CD14-positive monocyte (primary cell): ENCODE measurements around the gene CARD11. TPM values are rescaled to one million over a fixed set of nuclear protein-coding genes. Genes with fewer than 3 reads are reported as not detected.
A peak's percentile ranks its signal among the peaks of the same experiment; 100 is the strongest.

Experiments
- DNase-seq, 3 donors: peaks; one replicate each; pipeline ENCODE4 v3.0.0-alpha.2; 2011 to 2022
- H2AFZ ChIP-seq: 2 replicates; pipeline ENCODE4 v1.6.0; 2012; ENCODE audit warnings: mild to moderate bottlenecking, low read depth, low read length, inconsistent platforms; ENCODE audit not compliant: insufficient read depth, poor library complexity, severe bottlenecking
- H3K27ac ChIP-seq, 2 donors: 1 replicate in 1 of 2; 2 replicates in 1 of 2; pipeline ENCODE4 v1.5.1; 2012 to 2013; ENCODE audit warnings: low read length in 2 of 2, control low read depth in 1 of 2, inconsistent platforms in 1 of 2, low read depth in 1 of 2, mild to moderate bottlenecking in 1 of 2
- H3K27me3 ChIP-seq, 2 donors: one replicate each; pipeline versions ENCODE4 v1.6.0 to v1.6.1; 2011 to 2013; ENCODE audit warnings: low read length in 2 of 2; ENCODE audit not compliant: control insufficient read depth in 2 of 2, insufficient read depth in 2 of 2
- H3K36me3 ChIP-seq, 2 donors: replicated peaks in 1 of 2; 1 replicate in 1 of 2; 2 replicates in 1 of 2; pipeline versions ENCODE4 v1.5.1 to v1.6.1; 2012 to 2013; ENCODE audit warnings: low read length in 2 of 2, control low read depth in 1 of 2, inconsistent platforms in 1 of 2, mild to moderate bottlenecking in 1 of 2; ENCODE audit not compliant: insufficient read depth in 2 of 2, control insufficient read depth in 1 of 2
- H3K4me1 ChIP-seq, 2 donors: 1 replicate in 1 of 2; 2 replicates in 1 of 2; pipeline versions ENCODE4 v1.5.1 to v1.6.1; 2012 to 2013; ENCODE audit warnings: low read length in 2 of 2, control low read depth in 1 of 2, inconsistent platforms in 1 of 2, mild to moderate bottlenecking in 1 of 2, moderate library complexity in 1 of 2; ENCODE audit not compliant: insufficient read depth in 2 of 2, control insufficient read depth in 1 of 2
- H3K4me2 ChIP-seq: replicated peaks from 2 replicates; pipeline ENCODE3; 2012; ENCODE audit warnings: low read length, moderate library complexity, mild to moderate bottlenecking; ENCODE audit not compliant: poor library complexity, severe bottlenecking; ENCODE audit errors: extremely low read depth
- H3K4me3 ChIP-seq, 3 experiments: fragments of 200-600 bp in 1 of 3; sonication (generic) in 1 of 3; replicated peaks in 1 of 3; 1 replicate in 2 of 3; 2 replicates in 1 of 3; pipeline ENCODE4 v1.5.1; 2011 to 2013; ENCODE audit warnings: low read length in 3 of 3, mild to moderate bottlenecking in 3 of 3, control low read depth in 2 of 3, low read depth in 2 of 3, inconsistent platforms in 1 of 3, moderate library complexity in 1 of 3
- H3K79me2 ChIP-seq: 2 replicates; pipeline ENCODE4 v1.6.0; 2012; ENCODE audit warnings: mild to moderate bottlenecking, control low read depth, inconsistent platforms, low read length, moderate library complexity; ENCODE audit not compliant: insufficient read depth
- H3K9ac ChIP-seq: 2 replicates; pipeline ENCODE4 v1.6.0; 2017; ENCODE audit warnings: low read length, mild to moderate bottlenecking; ENCODE audit not compliant: insufficient read depth, poor library complexity, severe bottlenecking
- H3K9me3 ChIP-seq, 2 donors: replicated peaks in 1 of 2; 1 replicate in 1 of 2; 2 replicates in 1 of 2; pipeline versions ENCODE4 v1.5.1 to v1.6.1; 2012 to 2013; ENCODE audit warnings: low read length in 2 of 2, control low read depth in 1 of 2; ENCODE audit not compliant: control insufficient read depth in 1 of 2, insufficient read depth in 1 of 2
- H4K20me1 ChIP-seq: 2 replicates; pipeline ENCODE4 v1.6.0; 2012; ENCODE audit warnings: mild to moderate bottlenecking, low read length, control low read depth, moderate library complexity; ENCODE audit not compliant: insufficient read depth
- H3K27ac Mint-ChIP-seq, 7 donors: one replicate each; pipeline ENCODE4 v1.8.0; 2020; ENCODE audit warnings: mild to moderate bottlenecking in 7 of 7, mixed read lengths in 7 of 7, moderate library complexity in 6 of 7, inconsistent platforms in 2 of 7
- H3K27me3 Mint-ChIP-seq, 3 donors: one replicate each; pipeline ENCODE4 v1.8.0; 2021 to 2022; ENCODE audit warnings: low read depth in 3 of 3, mild to moderate bottlenecking in 3 of 3, mixed read lengths in 3 of 3, moderate library complexity in 3 of 3, inconsistent platforms in 1 of 3
- H3K36me3 Mint-ChIP-seq, 2 donors: one replicate each; pipeline ENCODE4 v1.8.0; 2020; ENCODE audit warnings: mixed read lengths in 2 of 2, inconsistent platforms in 1 of 2, mild to moderate bottlenecking in 1 of 2
- H3K4me1 Mint-ChIP-seq: one replicate; pipeline ENCODE4 v1.8.0; 2020; ENCODE audit warnings: mild to moderate bottlenecking, mixed read lengths
- H3K4me3 Mint-ChIP-seq, 2 donors: one replicate each; pipeline ENCODE4 v1.8.0; 2020; ENCODE audit warnings: mild to moderate bottlenecking in 2 of 2, mixed read lengths in 2 of 2, moderate library complexity in 1 of 2
- H3K9me3 Mint-ChIP-seq, 7 donors: one replicate each; pipeline ENCODE4 v1.8.0; 2020 to 2022; ENCODE audit warnings: mixed read lengths in 7 of 7, mild to moderate bottlenecking in 6 of 7, moderate library complexity in 6 of 7, inconsistent platforms in 2 of 7
- WGBS: methylation state at CpG from one replicate; pipeline ENCODE4 v1.1.5; 2013; ENCODE audit warnings: missing lambda C conversion rate; ENCODE audit not compliant: insufficient coverage; 5-methylcytosine and 5-hydroxymethylcytosine counted together
- intact Hi-C, 2 donors: fragments of 100-400 bp; cut with micrococcal nuclease; formaldehyde crosslinking; loops; one replicate each; pipeline versions ENCODE4 v1.15.0 to v1.15.1; 2023
- polyA plus RNA-seq, 3 donors: library from polyadenylated mRNA; depleted of rRNA in 1 of 3; unstranded in 2 of 3; stranded (reverse) in 1 of 3; fragments of 300-500 nt in 2 of 3; fragments of >200 nt in 1 of 3; fragmentation: Illumina TruSeq in 2 of 3; gene quantifications; 1 replicate in 2 of 3; 2 replicates in 1 of 3; pipeline ENCODE4 v1.2.3, GENCODE V29; 2012 to 2021
- TF ChIP-seq, protein P1 (sequence below): fragments of 200-600 bp; IDR thresholded peaks from one replicate; pipeline ENCODE4 v1.8.0; 2022; ENCODE audit warnings: antibody characterized with exemption, mild to moderate bottlenecking

The CARD11 gene
- polyA plus RNA-seq, 3 donors = 0.04 to 0.17 TPM; not detected in 1

DNA sequence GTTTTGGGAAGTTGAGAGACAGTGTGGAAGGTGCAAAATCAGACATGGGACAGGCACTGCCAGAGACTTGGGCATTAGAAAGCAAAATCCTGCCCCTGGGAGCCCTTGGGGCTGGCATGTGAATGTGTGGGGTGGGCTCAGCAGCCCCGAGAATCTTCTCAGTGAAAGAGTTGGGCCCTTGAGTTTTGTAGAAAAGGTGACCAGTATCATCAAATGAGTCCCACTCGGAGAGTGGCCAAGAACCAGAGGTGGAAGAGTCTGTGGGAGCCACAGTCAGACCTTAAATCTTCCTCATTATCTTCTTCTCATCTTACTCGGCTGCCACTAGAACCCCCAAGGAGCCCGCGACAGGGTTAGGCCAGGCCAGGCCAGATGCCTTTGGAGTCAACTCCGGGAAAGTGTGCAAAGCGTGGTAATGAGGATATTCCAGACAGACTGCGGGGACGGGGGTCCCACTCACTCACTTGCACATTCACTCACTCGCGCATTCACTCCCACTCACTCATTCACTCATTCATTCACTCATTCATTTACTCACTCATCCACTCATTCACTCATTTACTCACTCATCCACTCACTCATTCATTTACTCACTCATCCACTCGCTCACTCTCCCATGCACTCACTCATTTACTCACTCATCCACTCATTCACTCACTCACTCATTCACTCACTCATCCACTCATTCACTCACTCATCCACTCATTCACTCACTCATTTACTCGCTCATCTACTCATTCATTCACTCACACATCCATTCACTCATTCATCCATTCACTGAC is 74.9 kb downstream of the CARD11 start:
- H3K9ac ChIP-seq = no peak overlapping the region
- intact Hi-C loops = loop anchor here in 1 of 2 donors (10.0 kb wide), 1 partner anchor 94 kb away; no protein-coding TSS in a partner anchor
- H3K9me3 Mint-ChIP-seq = peaks cover 0 to 12% (median 9%) of the 10 kb centered on the region in 7 donors
- no peaks in the 10 kb centered on the region for H3K36me3 Mint-ChIP-seq
- WGBS = 97% methylated on average over 12 of the region's 13 CpGs
- TF ChIP-seq, protein P1, sequence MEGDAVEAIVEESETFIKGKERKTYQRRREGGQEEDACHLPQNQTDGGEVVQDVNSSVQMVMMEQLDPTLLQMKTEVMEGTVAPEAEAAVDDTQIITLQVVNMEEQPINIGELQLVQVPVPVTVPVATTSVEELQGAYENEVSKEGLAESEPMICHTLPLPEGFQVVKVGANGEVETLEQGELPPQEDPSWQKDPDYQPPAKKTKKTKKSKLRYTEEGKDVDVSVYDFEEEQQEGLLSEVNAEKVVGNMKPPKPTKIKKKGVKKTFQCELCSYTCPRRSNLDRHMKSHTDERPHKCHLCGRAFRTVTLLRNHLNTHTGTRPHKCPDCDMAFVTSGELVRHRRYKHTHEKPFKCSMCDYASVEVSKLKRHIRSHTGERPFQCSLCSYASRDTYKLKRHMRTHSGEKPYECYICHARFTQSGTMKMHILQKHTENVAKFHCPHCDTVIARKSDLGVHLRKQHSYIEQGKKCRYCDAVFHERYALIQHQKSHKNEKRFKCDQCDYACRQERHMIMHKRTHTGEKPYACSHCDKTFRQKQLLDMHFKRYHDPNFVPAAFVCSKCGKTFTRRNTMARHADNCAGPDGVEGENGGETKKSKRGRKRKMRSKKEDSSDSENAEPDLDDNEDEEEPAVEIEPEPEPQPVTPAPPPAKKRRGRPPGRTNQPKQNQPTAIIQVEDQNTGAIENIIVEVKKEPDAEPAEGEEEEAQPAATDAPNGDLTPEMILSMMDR = no peak
- no peaks in the 10 kb centered on the region for H4K20me1 ChIP-seq
- H3K27ac Mint-ChIP-seq = peak overlapping the region in 1 of 7 donors; percentile 27
- no peaks in the 10 kb centered on the region for H3K4me1 ChIP-seq
- peaks cover 8 to 13% of the 10 kb centered on the region in 2 donors for H3K9me3 ChIP-seq
- H3K4me1 Mint-ChIP-seq = no peaks in the 10 kb centered on the region
- H2AFZ ChIP-seq = no peak overlapping the region
- no peak overlapping the region for H3K4me3 ChIP-seq
- H3K27ac ChIP-seq = no peak overlapping the region
- no peaks in the 10 kb centered on the region for H3K36me3 ChIP-seq
- H3K27me3 Mint-ChIP-seq = peaks cover 0 to 1% (median 0%) of the 10 kb centered on the region in 3 donors
- H3K4me3 Mint-ChIP-seq = no peak overlapping the region
- H3K79me2 ChIP-seq = no peaks in the 10 kb centered on the region
- DNase-seq = no peak
- H3K27me3 ChIP-seq = no peaks in the 10 kb centered on the region
- no peak overlapping the region for H3K4me2 ChIP-seq

DNA sequence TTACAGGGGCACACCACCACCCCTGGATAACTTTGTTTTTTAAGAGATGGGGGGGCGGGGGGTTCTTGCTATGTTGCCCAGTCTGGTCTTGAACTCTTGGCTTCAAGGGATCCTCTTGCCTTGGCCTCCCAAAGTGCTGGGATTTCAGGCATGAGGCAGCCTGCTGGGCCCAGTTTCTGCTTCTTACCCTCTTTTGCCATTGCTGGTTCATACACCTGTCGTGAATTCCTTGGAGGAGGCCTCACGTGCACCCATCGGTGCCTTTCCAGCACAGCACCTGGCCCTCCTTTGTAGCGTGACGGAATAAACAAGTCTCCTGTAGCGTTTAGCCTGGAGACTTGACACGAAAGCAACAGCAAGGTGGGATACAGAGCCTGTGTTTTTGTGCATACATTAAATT is 75.5 kb downstream of the CARD11 start:
- Histone ChIP-seq H3K36me3 (no peaks in the 10 kb centered on the region), H3K4me1 (peaks cover 0 to under 1% of the 10 kb centered on the region in 2 donors), H3K4me3 (no peak overlapping the region), H3K27ac (no peak overlapping the region), H2AFZ (no peak overlapping the region), H3K79me2 (no peaks in the 10 kb centered on the region), H3K27me3 (no peaks in the 10 kb centered on the region), H3K9me3 (peaks cover 8 to 13% of the 10 kb centered on the region in 2 donors), H3K4me2 (no peak overlapping the region), H4K20me1 (no peaks in the 10 kb centered on the region), H3K9ac (no peak overlapping the region)
- H3K27me3 Mint-ChIP-seq = peaks cover 0 to 1% (median 0%) of the 10 kb centered on the region in 3 donors
- intact Hi-C loops = loop anchor here in 1 of 2 donors (10.0 kb wide), 1 partner anchor 93 kb away; no protein-coding TSS in a partner anchor
- no peak overlapping the region for H3K4me3 Mint-ChIP-seq
- peaks cover 3% of the 10 kb centered on the region for H3K4me1 Mint-ChIP-seq
- H3K9me3 Mint-ChIP-seq = peaks cover 0 to 12% (median 9%) of the 10 kb centered on the region in 7 donors
- H3K27ac Mint-ChIP-seq = no peak overlapping the region
- TF ChIP-seq, protein P1 = no peak
- H3K36me3 Mint-ChIP-seq = no peaks in the 10 kb centered on the region
- WGBS = 98% methylated on average over 7 of the region's 8 CpGs
- DNase-seq = no peak
